ENCODE measurements around the gene ZER1. TPM values are rescaled to one million over a fixed set of nuclear protein-coding genes. Genes with fewer than 3 reads are reported as not detected.

The ZER1 gene
- total and polyA plus RNA-seq, 2 of the 8 experiments (the other 6 are each of a cell fraction or from before 2014, with no cell fraction given), result 20.5 to 26.6 TPM

- Histone ChIP-seq H3K79me1 (ENCODE audit: low read depth, low read length) (peaks cover 3% of the 10 kb centered on the region; the same call in 1 of the 2 replicates), H2AFZ (ENCODE audit: low read length) (no peak within 1 kb of the TSS), H3K4ac (replicated peaks; ENCODE audit: insufficient read length, low read depth, low read length) (peak within 1 kb of the TSS; percentile 94), H4K20me1 (replicated peaks in 1 of 2; ENCODE audit: control insufficient read depth in 1 of 2, insufficient read depth in 2 of 2, low read length in 2 of 2) (peaks cover 0 to 2% of the 10 kb centered on the region in 2 experiments), H4K8ac (ENCODE audit: extremely low read depth, insufficient read depth, low read length) (peak within 1 kb of the TSS; percentile 86; the same call in 1 of the 2 replicates), H2AK5ac (ENCODE audit: low read depth, low read length) (0 out of 2 replicates have a peak within 1 kb of the TSS, but pooled peaks have one; percentile 60), H2BK15ac (ENCODE audit: low read length) (no peak within 1 kb of the TSS), H3K36me3 (ENCODE audit: control insufficient read depth in 2 of 4, insufficient read depth in 4 of 4, low read length in 3 of 4) (peaks cover 0 to 15% (median 8%) of the 10 kb centered on the region in 4 experiments; a peak in 4 of 8 replicates), H3K4me3 (ENCODE audit: extremely low read depth in 1 of 4, insufficient read depth in 2 of 4, low read depth in 3 of 4, low read length in 4 of 4) (peak within 1 kb of the TSS; percentile 73 to 92 (median 90)), H2BK20ac (ENCODE audit: low read length) (no peak within 1 kb of the TSS), H3K18ac (ENCODE audit: extremely low read depth, low read length) (peak within 1 kb of the TSS; percentile 83), H4K91ac (replicated peaks; ENCODE audit: insufficient read length, low read length) (peak within 1 kb of the TSS; percentile 73), H3K23ac (ENCODE audit: insufficient read length) (no peak within 1 kb of the TSS), H2BK12ac (ENCODE audit: low read depth, low read length) (0 out of 2 replicates have a peak within 1 kb of the TSS, but pooled peaks have one; percentile 31), H3K4me1 (replicated peaks in 1 of 4; ENCODE audit: control insufficient read depth in 3 of 4, insufficient read depth in 4 of 4, low read length in 3 of 4) (peaks cover 0 to 3% (median 0%) of the 10 kb centered on the region in 4 experiments; a peak in 3 of 7 replicates), H3K9me3 (ENCODE audit: insufficient read depth in 2 of 2, low read depth in 1 of 2, low read length in 1 of 2) (no peaks in the 10 kb centered on the region), H3K23me2 (ENCODE audit: low read depth, low read length) (peaks cover 4% of the 10 kb centered on the region), H4K5ac (ENCODE audit: insufficient read length, low read depth, low read length) (peak within 1 kb of the TSS; percentile 79), H3K4me2 (ENCODE audit: insufficient read depth in 1 of 2, low read depth in 2 of 2, low read length in 2 of 2) (peak within 1 kb of the TSS; percentile 84 to 85), H3K14ac (ENCODE audit: insufficient read length) (no peak within 1 kb of the TSS), H3K56ac (replicated peaks; ENCODE audit: insufficient read length, low read depth, low read length) (no peak within 1 kb of the TSS), H2BK120ac (replicated peaks; ENCODE audit: low read depth, low read length) (no peak within 1 kb of the TSS), H3K27me3 (replicated peaks in 1 of 4; ENCODE audit: control insufficient read depth in 3 of 4, extremely low read depth in 1 of 4, insufficient read depth in 3 of 4, low read length in 3 of 4) (no peaks in the 10 kb centered on the region), H2BK5ac (ENCODE audit: low read depth, low read length) (peak within 1 kb of the TSS; percentile 66; the same call in 1 of the 2 replicates), H3K9ac (replicated peaks in 1 of 4; ENCODE audit: extremely low read depth in 1 of 4, low read depth in 3 of 4, low read length in 3 of 4) (peak within 1 kb of the TSS; percentile 78 to 85 (median 84)), H3K27ac (ENCODE audit: low read depth, low read length) (peak within 1 kb of the TSS; percentile 46), H3K79me2 (ENCODE audit: control insufficient read depth in 1 of 2, insufficient read depth in 2 of 2, low read length in 2 of 2) (no peaks in the 10 kb centered on the region)
- CTCF ChIA-PET (ENCODE audit: partially characterized antibody), result interaction anchor here (0.6 to 1.4 kb wide), 7 partner anchors 9 to 821 kb away, joined by 3 to 11 read pairs (median 3); no protein-coding TSS in a partner anchor
- DNase-seq (ENCODE audit: low read depth in 1 of 2, low spot score in 2 of 2) (peak; percentile 98), FAIRE-seq (peak; percentile 19)
- POLR2A ChIA-PET (ENCODE audit: partially characterized antibody), result interaction anchor here (0.6 to 13.5 kb wide), 24 partner anchors 9 to 425 kb away, joined by 3 to 133 read pairs (median 4); partner anchors contain the start of genes ENDOG, PKN3, SET and ZER1
- WGBS, 2 experiments (ENCODE audit: extremely low coverage in 1 of 2, insufficient coverage in 1 of 2, insufficient read length in 1 of 2, insufficient replicate concordance in 2 of 2, low coverage in 1 of 2, low lambda C conversion rate in 2 of 2, missing lambda C conversion rate in 1 of 2), result 10% methylated on average over 31 of the region's 68 CpGs; no CpG with 5 or more reads in 1 of the 2 experiments
- TF ChIP-seq KDM5A (IDR thresholded peaks at IDR 0.05; ENCODE audit: low read length) (no peak), MAFK (IDR thresholded peaks at IDR 0.05; ENCODE audit: low read depth, low read length) (no peak), RAD21 (IDR thresholded peaks at IDR 0.05 in 1 of 2, conservative IDR thresholded peaks at IDR 0.05 in 1 of 2; ENCODE audit: low read depth in 2 of 2, low read length in 2 of 2) (no peak), ASH2L (IDR thresholded peaks at IDR 0.05; ENCODE audit: low read length) (peak; percentile 35), SIN3A (conservative IDR thresholded peaks at IDR 0.05 in 1 of 2, IDR thresholded peaks at IDR 0.05 in 1 of 2; ENCODE audit: low read depth in 1 of 2, low read length in 2 of 2) (no peak; a peak in 1 of 4 replicates), CHD1 (IDR thresholded peaks at IDR 0.05; ENCODE audit: low read depth, low read length) (peak; percentile 56; the same call in 1 of the 2 replicates), GTF2F1 (IDR thresholded peaks at IDR 0.05; ENCODE audit: borderline replicate concordance, low read depth, low read length) (no peak), USF2 (IDR thresholded peaks at IDR 0.05; ENCODE audit: low read length) (no peak)
These were observed 47.6 kb downstream of the ZER1 start, which contains the start of gene ZDHHC12 for GRCh38 chr9:128723866-128724743. TSS of gene ZDHHC12 (minus strand) at chr9:128724127. CDS start at chr9:128724093, 34 bp downstream.
